Activated B cell treated with CpG ODN at 0.5 μM for 24 hours (primary cell): ENCODE measurements around the gene SSC4D. TPM values are rescaled to one million over a fixed set of nuclear protein-coding genes. Genes with fewer than 3 reads are reported as not detected.

Source experiments
- ATAC-seq: fragments of 200-7000 bp; cut with Tn5 transposase; one replicate; pipeline ENCODE4 v1.10.0; 2021; ENCODE audit warnings: low read depth, mild to moderate bottlenecking, moderate library complexity
- CTCF ChIA-PET: fragments of 350-600 bp; sonication (Branson Sonifier 250); formaldehyde crosslinking; loops from one replicate; lab custom pipeline; 2021; ENCODE audit warnings: antibody characterized with exemption; lab: Charles Lee
- POLR2A ChIA-PET: fragments of 350-600 bp; sonication (Branson Sonifier 250); formaldehyde crosslinking; loops from one replicate; lab custom pipeline; 2021; ENCODE audit warnings: antibody characterized with exemption; lab: Charles Lee
- DNase-seq: peaks from one replicate; pipeline ENCODE4 v3.0.0; 2022
- H3K27ac Mint-ChIP-seq: one replicate; pipeline ENCODE4 v1.8.0; 2020; ENCODE audit warnings: mixed read lengths
- H3K27me3 Mint-ChIP-seq: one replicate; pipeline ENCODE4 v1.8.0; 2021; ENCODE audit warnings: mixed read lengths
- H3K36me3 Mint-ChIP-seq: one replicate; pipeline ENCODE4 v1.8.0; 2021; ENCODE audit warnings: low read depth, mixed read lengths
- H3K4me1 Mint-ChIP-seq: one replicate; pipeline ENCODE4 v1.8.0; 2021; ENCODE audit warnings: mixed read lengths
- H3K4me3 Mint-ChIP-seq: one replicate; pipeline ENCODE4 v1.8.0; 2020; ENCODE audit warnings: mild to moderate bottlenecking, mixed read lengths
- H3K9me3 Mint-ChIP-seq: one replicate; pipeline ENCODE4 v1.8.0; 2020; ENCODE audit warnings: mixed read lengths
- CTCF ChIP-seq: fragments of 200-600 bp; IDR thresholded peaks from one replicate; pipeline ENCODE4 v1.8.0; 2022; ENCODE audit warnings: antibody characterized with exemption, mild to moderate bottlenecking
- intact Hi-C: fragments of 100-400 bp; cut with micrococcal nuclease; formaldehyde crosslinking; loops from one replicate; pipeline ENCODE4 v1.15.1; 2024
- total RNA-seq: library from RNA; stranded (reverse); gene quantifications from 2 replicates; pipeline ENCODE4 v1.2.3, GENCODE V29; 2022

Gene SSC4D
- total RNA-seq, 1 donor from 2014 or later: 0.55 TPM

DNA sequence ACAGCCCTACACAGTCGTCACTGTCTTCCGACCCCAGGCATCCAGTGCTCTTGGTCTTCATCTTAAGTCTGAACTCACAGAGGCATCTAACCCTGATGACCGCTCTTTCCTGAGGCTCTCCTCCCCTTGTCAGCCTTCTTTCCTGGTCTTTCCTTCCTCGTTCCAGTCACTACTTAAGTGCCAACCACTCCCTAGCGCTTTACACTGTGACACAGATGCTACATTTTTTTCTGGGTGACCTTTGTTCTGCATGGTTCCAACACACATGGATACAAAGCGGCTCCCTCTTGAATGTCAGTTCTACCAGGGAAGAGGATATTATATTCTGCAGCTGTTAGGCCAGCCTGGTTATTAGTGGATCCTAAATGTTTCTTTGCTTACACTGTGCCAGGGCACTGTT is 63.4 kb downstream of the SSC4D start:
- H3K4me3 Mint-ChIP-seq: no peak overlapping the region
- peaks cover 29% of the 10 kb centered on the region for H3K4me1 Mint-ChIP-seq
- intact Hi-C loops: no loop called here
- no peak for ATAC-seq
- peaks cover 85% of the 10 kb centered on the region for H3K36me3 Mint-ChIP-seq
- DNase-seq: no peak
- no peak overlapping the region for H3K27ac Mint-ChIP-seq
- POLR2A ChIA-PET: no interaction called here
- CTCF ChIA-PET: no interaction called here
- no peak for TF ChIP-seq CTCF
- no peaks in the 10 kb centered on the region for H3K27me3 Mint-ChIP-seq
- H3K9me3 Mint-ChIP-seq: no peaks in the 10 kb centered on the region

DNA sequence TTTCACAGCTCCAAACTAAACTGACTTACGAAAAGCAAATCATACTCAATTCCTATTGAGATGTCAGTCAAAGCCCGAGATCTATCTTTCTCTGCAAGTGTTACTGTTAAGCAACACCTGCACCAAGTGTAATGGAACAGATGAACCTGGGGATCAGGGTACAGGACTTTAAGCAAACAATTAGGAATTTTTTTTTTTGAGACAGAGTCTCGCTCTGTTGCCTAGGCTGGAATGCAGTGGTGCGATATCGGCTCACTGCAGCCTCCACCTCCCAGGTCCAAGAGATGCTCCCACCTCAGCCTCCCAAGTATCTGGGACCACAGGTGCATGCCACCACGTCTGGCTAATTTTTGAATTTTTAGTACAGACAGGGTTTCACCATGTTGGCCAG is 65.6 kb downstream of the SSC4D start:
- H3K27ac Mint-ChIP-seq: no peak overlapping the region
- ATAC-seq: no peak
- no peaks in the 10 kb centered on the region for H3K9me3 Mint-ChIP-seq
- intact Hi-C loops: no loop called here
- H3K36me3 Mint-ChIP-seq: peaks cover 82% of the 10 kb centered on the region
- ChIA-PET CTCF (no interaction called here), POLR2A (no interaction called here)
- DNase-seq: no peak
- TF ChIP-seq CTCF: no peak
- H3K4me3 Mint-ChIP-seq: no peak overlapping the region
- H3K27me3 Mint-ChIP-seq: no peaks in the 10 kb centered on the region
- peaks cover 34% of the 10 kb centered on the region for H3K4me1 Mint-ChIP-seq

GRCh38 chr7:76343294-76343930 is 66.1 kb downstream of the SSC4D start:
- no peak for TF ChIP-seq CTCF
- no peak overlapping the region for H3K4me3 Mint-ChIP-seq
- ATAC-seq (no peak), DNase-seq (no peak)
- intact Hi-C loops: no loop called here
- H3K36me3 Mint-ChIP-seq: peaks cover 82% of the 10 kb centered on the region
- no peaks in the 10 kb centered on the region for H3K9me3 Mint-ChIP-seq
- peaks cover 39% of the 10 kb centered on the region for H3K4me1 Mint-ChIP-seq
- POLR2A ChIA-PET: no interaction called here
- no peak overlapping the region for H3K27ac Mint-ChIP-seq
- H3K27me3 Mint-ChIP-seq: no peaks in the 10 kb centered on the region
- CTCF ChIA-PET: no interaction called here

- no peak for ATAC-seq
- no peaks in the 10 kb centered on the region for H3K27me3 Mint-ChIP-seq
- DNase-seq: no peak
- no peak for TF ChIP-seq CTCF
- intact Hi-C loops: no loop called here
- H3K4me1 Mint-ChIP-seq: peaks cover 43% of the 10 kb centered on the region
- ChIA-PET CTCF (interaction anchor here (0.8 kb wide), 1 partner anchor 16 kb away, joined by 4 read pairs; no protein-coding TSS in a partner anchor), POLR2A (no interaction called here)
- H3K36me3 Mint-ChIP-seq: peaks cover 79% of the 10 kb centered on the region
- H3K9me3 Mint-ChIP-seq: no peaks in the 10 kb centered on the region
- peak overlapping the region; percentile 31 for H3K27ac Mint-ChIP-seq
- no peak overlapping the region for H3K4me3 Mint-ChIP-seq
These were observed 67.3 kb downstream of the SSC4D start for GRCh38 chr7:76342222-76342621.

GRCh38 chr7:76340617-76341131 is 68.8 kb downstream of the SSC4D start:
- ATAC-seq (no peak), DNase-seq (no peak)
- Mint-ChIP-seq H3K4me1 (peaks cover 48% of the 10 kb centered on the region), H3K36me3 (peaks cover 70% of the 10 kb centered on the region), H3K27ac (peak overlapping the region; percentile 12), H3K27me3 (no peaks in the 10 kb centered on the region), H3K9me3 (no peaks in the 10 kb centered on the region), H3K4me3 (no peak overlapping the region)
- POLR2A ChIA-PET: interaction anchor here (0.8 kb wide), 1 partner anchor 17 kb away, joined by 3 read pairs; no protein-coding TSS in a partner anchor
- TF ChIP-seq CTCF: no peak
- CTCF ChIA-PET: no interaction called here
- intact Hi-C loops: no loop called here

Other genes with a start within 250 kb of the SSC4D start
- not detected in 2 replicates for gene SRRM3, start 207.8 kb downstream of the SSC4D start, total RNA-seq
- gene HSPB1, start 107.0 kb downstream of the SSC4D start, total RNA-seq: 63.4 and 65.6 TPM in 2 replicates
- 70.5 and 71.1 TPM in 2 replicates for gene YWHAG, start 50.7 kb downstream of the SSC4D start, total RNA-seq
- 0.91 and 2.9 TPM in 2 replicates for gene ZP3, start 15.3 kb upstream of the SSC4D start, total RNA-seq
- 41.2 and 45.8 TPM in 2 replicates for gene DTX2, start 52.0 kb upstream of the SSC4D start, total RNA-seq
- gene UPK3B, start 100.9 kb upstream of the SSC4D start, total RNA-seq: 3.2 and 3.4 TPM in 2 replicates
- 0.59 TPM in 1 of 2 replicates, not detected in the other for gene SPDYE16, start 133.6 kb upstream of the SSC4D start, total RNA-seq
- 9.8 and 14.3 TPM in 2 replicates for gene POMZP3, start 217.6 kb upstream of the SSC4D start, total RNA-seq